GM19328 (cell line): ENCODE results near the gene CRTC3.

Experiments used
- ATAC-seq: cut with Tn5 transposase; IDR thresholded peaks from one replicate; pipeline ENCODE4 v1.9.1; 2021; ENCODE audit warnings: mild to moderate bottlenecking, moderate library complexity; ENCODE audit not compliant: unreplicated experiment

CRTC3 gene

GRCh38 chr15:90561344-90562244, 31.9 kb downstream of the CRTC3 start:
- no peak for ATAC-seq

GRCh38 chr15:90562669-90563068, 32.9 kb downstream of the CRTC3 start:
- no peak for ATAC-seq

GRCh38 chr15:90563463-90563862, 33.7 kb downstream of the CRTC3 start:
- no peak for ATAC-seq

GRCh38 chr15:90564051-90564450, 34.3 kb downstream of the CRTC3 start:
- ATAC-seq: no peak

- ATAC-seq: no peak
Measured at GRCh38 chr15:90564590-90564989, 34.9 kb downstream of the CRTC3 start.

GRCh38 chr15:90565866-90566265, 36.1 kb downstream of the CRTC3 start:
- ATAC-seq: no peak

- ATAC-seq: no peak
Measured at GRCh38 chr15:90570643-90571042, 40.9 kb downstream of the CRTC3 start.

GRCh38 chr15:90571063-90571541, 41.4 kb downstream of the CRTC3 start:
- no peak for ATAC-seq

- ATAC-seq: no peak
Measured at GRCh38 chr15:90572893-90573292, 43.2 kb downstream of the CRTC3 start.

- no peak for ATAC-seq
Measured at GRCh38 chr15:90576711-90577389, 47.1 kb downstream of the CRTC3 start.

GRCh38 chr15:90579213-90579612, 49.5 kb downstream of the CRTC3 start:
- no peak for ATAC-seq

GRCh38 chr15:90580099-90580498, 50.4 kb downstream of the CRTC3 start:
- no peak for ATAC-seq

GRCh38 chr15:90580541-90580940, 50.8 kb downstream of the CRTC3 start:
- ATAC-seq: no peak

- ATAC-seq: no peak
Measured at GRCh38 chr15:90580946-90581345, 51.2 kb downstream of the CRTC3 start.

GRCh38 chr15:90581771-90582352, 52.1 kb downstream of the CRTC3 start:
- ATAC-seq: no peak

GRCh38 chr15:90582553-90582952, 52.8 kb downstream of the CRTC3 start:
- ATAC-seq: no peak

GRCh38 chr15:90583471-90584252, 53.9 kb downstream of the CRTC3 start:
- no peak for ATAC-seq

GRCh38 chr15:90584841-90585240, 55.1 kb downstream of the CRTC3 start:
- no peak for ATAC-seq

- ATAC-seq: no peak
Measured at GRCh38 chr15:90585863-90586262, 56.1 kb downstream of the CRTC3 start.

- no peak for ATAC-seq
Measured at GRCh38 chr15:90586948-90587347, 57.2 kb downstream of the CRTC3 start.

- no peak for ATAC-seq
Measured at GRCh38 chr15:90588427-90588826, 58.7 kb downstream of the CRTC3 start.
